GM18951 (cell line): Measurements from ENCODE around the gene ARID2.

Source experiments
- POLR2A ChIP-seq: IDR thresholded peaks from 4 replicates; pipeline ENCODE4 v1.6.1; 2011; ENCODE audit warnings: mild to moderate bottlenecking; ENCODE audit not compliant: insufficient read length, insufficient read depth; ENCODE audit errors: extremely low read depth
- in situ Hi-C: fragments of 300-500 bp; cut with MboI; formaldehyde crosslinking; loops from one replicate; pipeline ENCODE4 v1.12.0; 2022; ENCODE audit warnings: low sequenced_read_pairs, mixed read lengths, inconsistent platforms; ENCODE audit not compliant: unreplicated experiment

The ARID2 gene

GRCh38 chr12:45705404-45705803 lies 24.1 kb upstream of the ARID2 start:
- TF ChIP-seq POLR2A: no peak
- in situ Hi-C loops: no loop called here

DNA sequence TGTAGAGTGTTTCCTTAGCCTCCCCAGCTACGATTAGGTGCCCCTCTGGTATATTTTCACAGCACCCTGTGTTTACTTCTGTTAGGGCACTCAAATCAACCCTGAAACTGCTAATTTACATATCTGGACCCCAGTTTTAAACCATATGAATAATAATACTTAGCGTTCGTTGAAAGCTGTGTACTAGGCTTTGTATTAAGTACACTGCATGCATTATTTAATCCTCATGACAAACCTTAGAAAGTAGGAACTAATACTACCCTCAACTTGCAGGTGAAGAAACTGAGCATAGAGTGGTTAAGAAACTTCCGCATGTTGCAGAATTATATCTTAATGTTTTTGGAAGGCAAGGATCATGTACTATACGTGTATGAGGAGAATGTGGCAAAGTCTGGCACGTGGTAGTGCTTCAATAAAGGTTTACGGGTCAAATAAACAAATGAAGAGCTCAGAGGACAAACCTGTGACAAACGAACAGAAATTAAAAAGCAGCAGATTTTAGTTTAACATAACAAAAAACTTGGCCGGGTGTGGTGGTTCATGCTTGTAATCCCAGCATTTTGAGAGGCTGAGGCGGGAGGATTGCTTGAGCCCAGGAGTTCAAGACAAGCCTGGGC lies 22.2 kb upstream of the ARID2 start:
- in situ Hi-C loops: no loop called here
- no peak for TF ChIP-seq POLR2A

- TF ChIP-seq POLR2A: no peak
- in situ Hi-C loops: no loop called here
These were observed 21.1 kb upstream of the ARID2 start for GRCh38 chr12:45708363-45708762.

- in situ Hi-C loops: no loop called here
- TF ChIP-seq POLR2A: no peak
These were observed 20.6 kb upstream of the ARID2 start for GRCh38 chr12:45708901-45709300.

DNA sequence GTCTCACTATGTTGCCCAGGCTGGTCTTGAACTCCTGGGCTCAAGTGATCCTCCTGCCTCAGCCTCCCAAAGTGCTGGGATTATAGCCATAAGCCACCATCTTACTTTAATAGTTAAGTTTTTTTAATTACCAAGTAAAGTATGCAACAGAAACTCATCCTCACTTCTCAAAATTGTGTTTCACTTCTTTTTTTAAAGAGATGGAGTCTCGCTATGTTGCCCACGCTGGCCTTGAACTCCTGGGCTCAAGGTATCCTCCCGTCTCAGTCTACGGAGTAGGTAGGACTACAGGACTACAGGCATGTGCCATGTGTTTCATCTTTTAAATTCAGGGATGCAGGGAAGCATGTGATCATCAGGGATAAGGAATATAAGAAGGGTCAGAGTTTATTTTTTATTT lies 17.2 kb upstream of the ARID2 start:
- no peak for TF ChIP-seq POLR2A
- in situ Hi-C loops: no loop called here

GRCh38 chr12:45713078-45713477 lies 16.4 kb upstream of the ARID2 start:
- in situ Hi-C loops: no loop called here
- TF ChIP-seq POLR2A: no peak

DNA sequence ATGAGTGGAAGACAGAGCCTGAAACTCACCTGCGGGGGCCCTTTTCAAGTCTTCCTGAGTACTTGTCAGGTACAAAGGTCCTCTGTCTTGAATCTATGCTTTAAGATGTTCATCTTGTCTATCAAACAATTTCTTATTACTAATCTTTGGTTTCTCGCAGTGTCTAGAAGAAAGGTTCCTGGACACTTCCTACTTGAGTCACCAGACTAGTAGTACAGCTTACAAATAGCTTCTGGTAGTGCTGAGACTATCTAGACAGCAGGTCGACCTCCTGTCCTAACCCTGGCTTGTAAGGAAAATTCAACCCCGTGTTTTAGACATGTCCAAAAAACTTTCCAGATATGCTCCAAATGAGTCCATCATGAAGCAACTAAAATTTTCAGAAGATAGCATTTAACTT lies 11.2 kb upstream of the ARID2 start:
- in situ Hi-C loops: no loop called here
- TF ChIP-seq POLR2A: no peak

DNA sequence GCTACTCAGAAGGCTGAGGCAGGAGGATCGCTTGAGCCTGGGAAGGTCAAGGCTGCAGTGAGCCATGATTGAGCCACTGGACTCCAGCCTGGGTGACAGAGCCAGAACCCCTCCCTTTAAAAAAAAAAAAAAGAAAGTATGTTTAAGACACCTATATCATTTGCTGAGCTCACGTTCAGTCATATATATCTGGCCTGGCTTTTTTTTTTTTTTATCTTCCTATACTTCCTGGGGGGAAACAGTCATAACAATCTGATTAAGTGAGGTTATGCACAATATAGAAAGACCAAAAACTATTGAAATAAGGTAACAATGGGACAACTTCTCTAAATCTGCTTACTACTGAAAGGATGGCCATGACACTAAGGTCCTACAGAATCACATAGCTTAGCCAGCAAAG lies 9.4 kb upstream of the ARID2 start:
- TF ChIP-seq POLR2A: no peak
- in situ Hi-C loops: no loop called here

DNA sequence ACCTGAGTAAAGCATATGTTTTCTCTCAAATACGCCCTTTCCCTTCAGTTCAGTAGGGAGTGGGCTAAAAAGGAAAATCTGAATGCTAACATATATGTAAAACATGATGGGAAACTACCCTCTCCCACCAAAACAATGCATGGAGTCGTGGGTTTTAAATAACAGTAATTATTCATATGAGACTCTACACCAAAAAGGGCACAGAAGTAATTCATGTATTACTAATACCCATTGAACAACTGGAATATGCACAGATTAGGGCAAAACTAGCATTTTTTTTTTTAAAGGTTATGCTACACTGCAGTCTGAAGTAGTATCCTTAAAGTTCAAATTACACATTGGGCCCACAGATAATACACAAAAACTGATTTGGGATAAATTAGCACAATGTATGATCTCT lies 8.1 kb upstream of the ARID2 start:
- no peak for TF ChIP-seq POLR2A
- in situ Hi-C loops: no loop called here

DNA sequence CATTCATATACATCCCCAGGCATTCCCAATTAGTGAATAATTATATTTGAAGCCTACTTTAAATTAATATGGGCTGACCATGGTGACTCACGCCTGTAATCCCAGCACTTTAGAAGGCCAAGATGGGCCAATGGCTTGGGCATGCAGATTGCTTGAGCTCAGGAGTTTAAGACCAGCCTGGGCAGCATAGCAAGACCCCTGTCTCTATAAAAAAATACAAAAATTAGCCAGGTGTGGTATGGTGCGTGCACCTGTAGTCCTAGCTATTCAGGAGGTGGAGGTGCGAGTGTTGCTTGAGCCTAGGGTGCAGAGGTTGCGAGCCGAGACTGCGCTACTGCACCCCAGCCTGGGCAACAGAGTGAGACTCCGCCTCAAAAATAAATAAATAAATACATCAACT lies 7.6 kb upstream of the ARID2 start:
- TF ChIP-seq POLR2A: no peak
- in situ Hi-C loops: no loop called here

DNA sequence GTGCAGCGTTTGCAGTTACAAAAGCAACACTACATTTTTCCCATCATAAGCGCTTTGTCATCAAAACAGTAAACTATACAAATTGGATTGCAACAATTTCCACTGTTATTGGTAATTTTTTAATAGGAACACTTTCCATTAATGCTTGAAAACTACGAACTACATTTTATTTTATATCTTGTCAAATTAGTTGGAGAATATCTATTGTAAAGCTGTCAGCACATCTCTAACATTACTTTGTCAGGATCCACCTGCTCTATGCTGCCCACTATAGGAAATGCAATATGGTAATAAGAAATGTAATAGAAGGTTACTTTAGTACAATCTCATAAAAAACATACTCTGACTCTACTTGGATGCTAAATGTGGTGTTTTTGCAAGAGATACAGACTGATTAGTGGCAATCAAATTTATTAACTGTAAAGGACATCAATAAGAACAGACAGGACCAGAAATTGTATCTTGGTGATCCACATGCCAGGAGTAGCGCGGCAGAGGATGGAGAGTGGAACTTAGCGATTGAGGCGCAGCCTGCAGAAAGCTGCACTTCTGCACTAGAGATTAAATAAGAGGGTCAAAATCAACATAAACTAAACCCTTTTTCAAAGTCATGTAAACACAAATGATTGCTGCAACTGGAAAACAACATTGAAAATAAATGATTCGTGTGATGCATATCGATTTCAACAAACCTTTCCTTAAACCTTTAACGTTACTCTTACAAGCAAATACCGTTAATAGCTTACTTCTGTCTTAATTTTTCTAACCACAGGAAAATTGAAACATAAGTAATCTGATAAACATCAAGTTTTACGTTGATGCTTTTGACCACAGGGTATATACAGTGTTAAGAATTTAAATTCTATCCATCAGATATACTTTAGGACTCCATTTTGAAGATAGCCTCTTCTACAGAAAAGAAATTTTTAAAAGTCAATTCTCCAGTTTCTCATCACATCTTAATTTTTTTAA lies 3.6 kb upstream of the ARID2 start:
- in situ Hi-C loops: loop anchor here (25.0 kb wide), 1 partner anchor 514 kb away; the partner anchor contains the start of gene ANO6
- TF ChIP-seq POLR2A: no peak

GRCh38 chr12:45726603-45727300 lies 2.8 kb upstream of the ARID2 start:
- in situ Hi-C loops: loop anchor here (25.0 kb wide), 1 partner anchor 514 kb away; the partner anchor contains the start of gene ANO6
- TF ChIP-seq POLR2A: no peak

DNA sequence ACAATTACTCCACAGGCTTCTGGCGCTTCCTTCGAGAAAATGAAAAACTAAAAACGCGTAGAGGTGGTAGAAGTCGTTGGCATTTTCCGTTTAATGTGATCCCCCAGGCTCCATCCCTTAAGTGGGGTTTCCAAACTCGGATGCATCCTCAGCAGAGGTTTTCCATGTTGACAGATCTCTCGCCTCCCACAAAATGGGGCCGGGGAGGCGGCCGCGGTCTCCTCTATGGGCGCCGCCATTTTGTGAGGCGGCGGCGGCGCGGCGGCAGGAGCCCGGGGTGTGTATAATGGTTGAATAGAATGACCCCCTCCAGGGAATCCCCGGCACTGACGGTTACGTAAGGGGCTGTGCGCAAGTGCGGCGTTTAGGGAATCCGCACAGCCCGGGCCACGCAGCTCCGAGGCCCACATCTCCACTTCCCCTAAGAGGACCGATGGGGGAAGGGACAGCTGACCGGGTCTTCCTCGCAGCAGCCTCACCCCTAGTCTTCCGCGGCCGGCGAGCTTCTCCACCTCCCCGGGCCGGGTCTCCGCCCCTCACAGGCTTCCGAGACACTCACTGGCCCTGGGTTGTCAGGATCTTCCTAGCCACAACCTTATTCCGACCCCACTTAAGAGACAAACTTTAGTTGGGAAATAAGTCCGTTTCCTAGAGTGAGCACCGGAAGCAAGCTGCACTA lies 2.1 kb upstream of the ARID2 start:
- in situ Hi-C loops: loop anchor here (25.0 kb wide), 1 partner anchor 515 kb away; the partner anchor contains the start of gene ANO6
- TF ChIP-seq POLR2A: peak; percentile 84

- TF ChIP-seq POLR2A: no peak
- in situ Hi-C loops: loop anchor here (25.0 kb wide), 1 partner anchor 516 kb away; the partner anchor contains the start of gene ANO6
These were observed 1.4 kb upstream of the ARID2 start for GRCh38 chr12:45727980-45728629.
